Fibroblast of the conjunctiva (primary cell): Measurements from ENCODE around the gene PLXNB2.

Source experiments
- DNase-seq: peaks from one replicate; pipeline ENCODE4 v3.0.0-alpha.2; 2010; ENCODE audit warnings: low read depth

Gene PLXNB2

DNA sequence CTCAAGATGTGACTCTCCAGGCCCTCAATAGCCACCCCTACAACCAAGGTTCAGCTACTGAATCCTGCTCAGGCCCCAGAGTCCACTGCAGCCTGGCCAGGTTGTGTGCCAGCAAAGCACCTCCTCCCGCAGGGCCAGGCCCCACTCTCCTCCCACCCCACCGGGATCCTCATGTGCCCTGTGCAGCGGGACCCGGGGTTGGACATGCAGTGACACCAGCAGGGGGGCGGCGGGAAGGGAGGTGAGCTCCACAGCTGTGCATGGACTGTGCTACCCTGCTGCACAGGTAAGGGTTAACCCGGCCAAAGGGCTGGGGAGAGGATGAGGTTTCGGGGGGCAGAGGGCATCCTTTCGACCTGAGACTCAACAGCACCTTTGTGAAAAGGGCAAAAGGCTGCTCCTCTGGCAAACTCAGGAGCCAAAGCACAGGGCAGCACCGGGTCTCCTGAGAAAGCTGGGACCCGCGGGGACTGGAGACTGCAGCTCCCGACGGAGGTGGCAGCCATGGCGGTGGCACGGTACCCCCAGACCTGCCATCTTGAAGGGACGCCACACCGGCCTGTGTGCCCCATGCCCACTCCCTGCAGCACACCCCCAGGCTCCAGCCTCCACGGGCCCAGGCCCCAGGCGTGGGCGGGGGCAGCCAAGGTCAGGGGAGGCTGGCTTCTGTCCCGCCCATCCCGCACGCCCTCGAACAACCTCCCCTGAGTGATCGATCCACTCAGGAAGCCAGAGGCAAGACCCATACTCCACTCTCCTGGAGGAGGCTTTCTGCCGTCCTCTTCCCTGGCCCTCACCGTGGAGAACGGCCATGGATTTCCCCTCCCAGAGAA, 10.6 kb downstream of the PLXNB2 start:
- no peak for DNase-seq

DNA sequence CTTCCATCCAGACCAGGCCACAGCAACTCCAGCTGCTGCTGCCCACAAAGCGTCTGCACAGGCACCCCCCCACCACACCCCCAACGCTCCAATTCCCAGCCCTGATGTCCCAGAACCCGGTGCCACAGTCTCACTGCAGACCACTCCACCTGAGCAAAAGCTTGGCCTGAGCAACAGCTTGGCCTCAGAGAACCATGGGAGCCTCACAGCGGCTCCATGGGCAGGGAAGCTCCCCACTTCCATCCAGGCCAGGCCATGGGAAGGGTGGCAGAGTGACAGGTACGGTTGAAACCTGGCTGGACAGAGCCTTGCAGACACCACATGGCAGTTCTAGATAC, 13.2 kb downstream of the PLXNB2 start:
- DNase-seq: no peak

DNA sequence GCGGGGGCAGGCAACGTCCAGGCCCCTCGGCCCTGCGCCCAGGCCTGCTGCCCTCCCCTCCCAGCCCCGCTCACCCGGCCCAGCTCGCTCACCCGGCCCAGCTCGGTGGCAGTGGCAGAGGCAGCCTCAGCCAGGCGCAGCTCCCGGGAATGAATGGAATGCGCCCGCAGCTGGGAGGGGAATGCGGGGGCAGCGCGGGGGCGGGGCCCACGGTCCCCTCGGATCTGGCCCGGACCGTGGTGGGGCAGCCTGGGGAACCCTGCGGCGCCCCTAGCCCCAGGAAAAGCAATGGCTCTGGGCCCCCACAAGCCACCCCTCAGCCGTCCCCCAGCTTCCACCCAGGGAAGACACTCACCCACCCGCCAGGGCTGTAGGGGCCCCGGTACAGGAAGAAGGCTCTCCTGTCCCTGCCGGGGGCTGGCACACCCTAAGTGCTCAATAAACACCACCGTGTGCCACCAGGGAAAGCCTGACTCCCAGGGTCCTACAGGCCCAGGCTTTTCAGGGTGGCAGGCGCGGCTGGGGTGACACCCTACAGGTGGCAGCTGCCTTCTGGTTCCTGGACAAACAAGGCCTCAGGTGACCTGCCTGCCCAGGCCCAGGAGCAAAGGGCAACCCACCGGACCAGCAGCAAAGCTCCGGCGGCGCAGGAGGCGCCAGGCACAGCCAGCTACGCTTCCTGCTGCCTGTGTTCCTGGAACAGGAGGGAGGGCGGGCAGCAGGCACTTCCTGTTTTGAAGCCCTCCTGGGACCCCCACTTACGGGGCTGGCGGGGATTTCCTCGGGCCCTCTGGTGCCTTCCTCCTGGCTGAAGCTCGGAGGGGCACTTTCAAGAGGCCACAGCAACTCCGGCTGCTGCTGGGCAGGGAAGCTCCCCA, 13.8 kb downstream of the PLXNB2 start:
- no peak for DNase-seq

DNA sequence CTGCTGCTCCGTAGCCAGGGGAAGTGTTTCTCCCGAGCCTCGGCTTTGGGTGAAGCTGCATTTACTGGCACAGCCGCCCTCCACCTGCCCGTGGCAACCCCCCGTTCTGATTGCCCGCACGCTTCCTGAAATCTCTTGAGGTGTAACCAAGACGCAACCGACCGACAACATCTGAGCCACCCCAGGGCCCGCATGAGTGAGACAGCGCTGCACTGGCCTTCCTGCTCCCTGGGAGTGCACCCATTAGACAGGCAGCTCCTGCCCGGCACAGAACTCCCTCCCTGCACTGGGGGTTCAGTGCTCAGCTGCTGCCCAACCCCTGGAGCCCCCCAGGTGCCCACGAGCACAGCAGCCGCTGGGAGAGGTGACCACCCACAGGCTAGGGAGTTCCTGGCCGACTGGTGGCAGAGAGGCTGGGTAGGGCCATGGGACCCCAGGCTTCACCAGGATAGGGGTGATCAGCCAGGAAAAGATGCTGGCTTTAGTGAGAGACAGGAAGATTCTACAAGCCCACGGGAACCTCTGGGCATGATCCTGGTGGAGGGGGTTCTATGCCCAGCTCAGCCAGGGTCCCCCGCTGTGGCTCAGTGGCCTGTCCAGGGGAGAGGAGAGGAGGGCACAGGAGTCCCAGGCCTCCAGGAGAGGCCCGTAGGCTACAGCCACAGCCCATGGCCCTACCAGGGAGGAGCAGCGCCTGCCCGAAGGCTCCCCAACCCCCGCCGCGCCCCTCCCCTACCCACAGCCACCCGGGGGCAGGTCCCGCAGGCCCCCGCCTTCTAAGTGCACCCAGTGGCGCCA, 14.6 kb downstream of the PLXNB2 start:
- DNase-seq: no peak

DNA sequence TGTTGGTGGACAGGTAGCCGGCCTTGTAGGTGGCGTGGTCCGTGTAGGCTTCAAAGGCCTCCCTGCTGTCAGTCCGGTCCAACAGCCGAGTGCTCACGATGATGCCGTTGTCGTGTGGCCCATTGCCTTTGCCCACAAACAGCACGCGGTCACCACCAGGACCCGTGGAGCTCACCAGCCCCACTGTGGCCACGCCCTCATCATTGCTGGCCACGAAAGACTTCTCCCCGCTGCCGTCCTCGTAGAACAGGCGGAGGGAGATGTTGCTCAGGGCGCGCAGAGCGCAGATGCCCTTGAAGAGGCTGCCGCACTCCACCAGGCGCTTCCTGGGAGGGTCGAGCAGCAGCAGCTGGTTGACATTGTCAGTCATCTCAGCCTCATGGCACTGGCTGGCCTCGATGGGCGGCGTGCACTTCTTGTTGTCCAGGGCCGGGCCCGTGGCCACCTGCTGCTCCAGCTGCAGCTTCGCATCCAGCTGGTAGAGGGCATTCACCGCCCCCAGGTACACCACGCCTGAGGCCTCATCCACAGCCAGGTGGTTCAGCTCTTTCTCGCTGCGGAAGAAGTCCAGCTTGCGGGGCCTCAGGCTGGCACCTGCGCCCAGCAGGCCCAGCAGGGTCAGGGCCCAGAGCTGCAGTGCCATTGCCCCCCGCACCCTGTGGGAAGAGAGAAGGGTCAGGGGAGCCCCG, 17.4 kb downstream of the PLXNB2 start:
- no peak for DNase-seq

DNA sequence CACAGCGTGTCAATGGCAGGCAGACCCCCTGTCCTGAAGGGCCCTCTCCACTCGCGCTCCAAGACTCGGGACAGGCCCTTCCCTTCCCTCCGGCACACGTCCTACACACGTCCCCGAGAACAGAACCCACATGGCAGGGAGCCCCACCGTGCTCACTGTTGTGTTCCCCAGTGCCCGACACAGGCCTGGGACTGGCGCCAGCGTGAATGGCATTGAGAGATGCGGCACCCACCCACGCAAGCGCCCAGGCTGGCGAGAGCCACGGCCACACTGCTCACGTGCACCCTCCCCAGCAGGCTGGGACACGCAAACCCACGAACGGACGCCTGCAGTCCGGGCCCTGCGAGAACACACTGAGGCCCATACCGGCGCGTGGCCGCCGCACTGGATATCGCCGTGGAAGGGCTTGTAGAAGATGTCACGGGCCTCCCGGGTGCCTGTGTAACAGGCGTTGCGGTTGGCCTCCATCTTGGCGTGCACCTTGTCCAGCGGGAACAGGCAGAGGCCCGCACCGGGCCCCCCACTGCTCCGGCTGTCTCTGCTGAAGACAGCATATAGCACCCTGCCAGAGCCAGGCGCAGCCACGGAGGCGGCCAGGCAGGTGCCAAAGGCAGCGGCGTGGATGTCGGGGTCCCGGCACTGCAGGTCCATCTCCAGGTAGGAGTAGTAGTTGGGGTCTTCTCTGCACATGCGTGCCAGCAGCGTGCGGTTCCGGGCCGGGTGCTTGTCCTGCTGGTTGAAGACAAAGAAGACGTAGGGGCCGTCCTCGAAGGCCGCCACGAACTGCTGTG, 18.1 kb downstream of the PLXNB2 start:
- DNase-seq: no peak

DNA sequence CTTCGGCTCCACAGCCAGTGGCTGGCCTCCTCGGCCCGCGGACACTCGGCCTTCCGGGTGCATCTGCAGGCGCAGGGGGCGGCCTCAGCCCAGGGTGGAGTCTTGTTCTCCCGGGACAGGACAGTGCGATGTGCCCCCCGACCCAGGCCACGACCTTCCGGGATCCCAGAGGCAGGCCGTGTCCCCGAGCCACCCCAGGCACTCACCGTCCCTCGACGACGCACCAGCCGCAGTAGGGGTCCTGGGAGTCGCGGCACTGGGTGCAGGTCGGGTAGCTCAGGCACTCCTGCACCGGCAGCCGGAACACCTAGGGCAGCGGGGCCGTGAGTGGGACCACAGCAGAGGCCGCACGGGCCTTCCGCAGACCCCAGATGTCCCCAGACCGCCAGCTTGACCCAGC, 19.7 kb downstream of the PLXNB2 start:
- DNase-seq: no peak

DNA sequence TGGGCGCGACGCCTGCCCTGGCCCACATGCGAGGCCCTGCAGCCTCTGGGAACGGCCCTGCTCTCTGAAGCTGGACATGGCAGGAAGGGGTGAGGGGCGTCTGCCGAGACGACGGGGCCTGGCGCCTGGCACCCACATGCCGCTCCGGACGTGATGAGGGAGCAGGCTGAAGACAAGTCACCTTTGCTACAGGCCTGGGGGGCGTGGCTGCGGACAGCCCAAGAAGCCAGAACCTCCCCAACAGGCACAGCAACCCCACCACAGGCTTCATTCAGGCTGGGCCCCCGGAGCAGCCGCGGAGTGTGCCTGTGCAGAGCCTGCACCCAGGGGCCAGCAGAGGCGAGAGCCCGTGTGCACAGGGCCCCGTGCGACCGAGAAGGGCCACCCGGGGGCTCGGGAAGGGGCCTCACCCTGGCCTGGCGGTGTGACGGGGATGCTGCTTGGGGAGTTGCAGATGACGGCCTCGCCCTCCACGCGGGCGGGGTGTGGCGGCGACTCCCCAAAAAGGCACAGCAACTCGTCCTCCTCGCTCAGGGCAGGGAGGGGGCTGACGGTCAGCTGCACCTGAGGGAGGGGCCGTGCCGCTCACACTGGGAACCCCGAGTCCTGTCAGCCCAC, 20.6 kb downstream of the PLXNB2 start:
- no peak for DNase-seq

DNA sequence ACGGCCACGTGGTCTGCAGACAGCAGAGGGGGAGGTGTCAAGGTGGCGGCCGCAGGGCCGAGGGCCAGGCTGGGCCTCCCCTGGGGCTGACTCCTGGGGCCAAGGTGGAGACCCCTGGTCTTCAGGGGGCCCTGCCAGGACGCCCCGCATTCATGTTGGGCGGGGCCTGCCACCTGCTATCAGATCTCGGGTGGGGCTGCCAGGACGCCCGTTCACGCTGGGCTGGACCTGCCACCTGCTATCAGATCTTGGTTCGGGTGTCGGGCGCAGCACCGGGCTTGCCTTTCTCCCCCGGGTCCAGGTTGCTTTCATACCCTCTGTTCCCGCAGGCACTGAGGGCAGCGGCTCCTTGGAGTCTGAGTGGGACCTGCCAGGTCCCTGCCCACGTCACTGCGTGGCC, 21.2 kb downstream of the PLXNB2 start:
- no peak for DNase-seq

DNA sequence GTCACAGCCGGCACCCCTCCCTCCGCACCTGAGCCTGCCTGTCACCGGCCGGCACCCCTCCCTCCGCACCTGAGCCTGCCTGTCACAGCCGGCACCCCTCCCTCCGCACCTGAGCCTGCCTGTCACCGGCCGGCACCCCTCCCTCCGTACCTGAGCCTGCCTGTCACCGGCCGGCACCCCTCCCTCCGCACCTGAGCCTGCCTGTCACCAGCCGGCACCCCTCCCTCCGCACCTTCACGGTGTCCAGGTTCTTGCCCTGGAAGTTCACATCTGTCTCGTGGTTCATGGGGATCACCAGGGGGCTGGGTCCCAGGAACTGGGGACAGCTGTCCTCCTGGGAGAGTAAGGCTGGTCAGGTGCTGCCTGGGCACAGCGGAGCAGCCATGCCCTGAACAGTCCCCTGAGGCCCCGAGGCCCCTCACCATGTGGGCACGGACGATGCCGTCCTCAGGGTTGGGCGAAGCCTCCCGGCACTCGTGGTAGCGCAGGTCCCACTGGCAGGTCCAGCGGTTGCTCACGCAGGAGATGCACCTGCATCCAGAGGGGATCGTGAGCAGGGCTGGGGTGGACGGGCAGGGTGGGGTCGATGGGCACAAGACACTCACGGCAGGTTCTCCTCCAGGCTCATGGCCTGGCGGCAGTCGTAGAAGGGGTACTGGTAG, 21.7 kb downstream of the PLXNB2 start:
- DNase-seq: no peak

DNA sequence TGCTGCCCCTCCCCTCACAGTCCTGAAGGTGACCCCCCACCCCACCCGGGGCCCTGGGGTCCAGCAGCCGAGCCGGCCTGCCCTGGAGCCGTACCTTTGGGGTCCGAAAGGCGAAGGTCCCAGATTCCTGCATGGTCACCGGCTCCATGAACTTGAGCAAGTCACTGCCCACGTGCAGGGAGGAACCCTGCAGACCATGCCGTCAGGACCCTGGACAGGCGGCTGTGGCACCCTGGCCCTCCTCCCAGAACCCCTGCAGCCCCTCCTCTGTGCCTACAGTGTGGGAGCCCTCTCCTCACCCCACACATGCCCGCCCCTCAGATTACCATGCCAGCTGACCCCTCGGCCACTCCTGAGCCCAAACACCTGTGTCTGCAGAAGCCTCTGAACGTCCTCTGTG, 23.0 kb downstream of the PLXNB2 start:
- no peak for DNase-seq

DNA sequence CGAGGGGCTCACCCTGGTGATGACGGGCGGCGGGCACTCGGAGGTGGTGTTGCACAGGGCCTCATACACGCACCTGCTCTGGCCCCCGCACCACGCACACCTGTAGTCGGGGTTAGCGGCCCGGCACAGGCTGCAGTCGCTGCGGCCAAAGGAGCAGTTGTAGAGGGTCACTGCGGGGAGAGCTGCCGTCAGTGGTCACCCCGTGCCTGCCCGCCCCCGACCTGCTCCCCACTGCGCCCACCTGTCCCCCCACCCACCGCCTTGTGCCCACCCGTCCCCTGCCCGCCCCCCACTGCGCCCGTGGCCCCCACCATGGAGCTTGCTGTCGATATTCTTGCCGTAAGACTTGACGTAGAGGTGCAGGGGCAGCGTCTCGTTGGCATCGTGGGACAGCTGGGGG, 23.6 kb downstream of the PLXNB2 start:
- no peak for DNase-seq

DNA sequence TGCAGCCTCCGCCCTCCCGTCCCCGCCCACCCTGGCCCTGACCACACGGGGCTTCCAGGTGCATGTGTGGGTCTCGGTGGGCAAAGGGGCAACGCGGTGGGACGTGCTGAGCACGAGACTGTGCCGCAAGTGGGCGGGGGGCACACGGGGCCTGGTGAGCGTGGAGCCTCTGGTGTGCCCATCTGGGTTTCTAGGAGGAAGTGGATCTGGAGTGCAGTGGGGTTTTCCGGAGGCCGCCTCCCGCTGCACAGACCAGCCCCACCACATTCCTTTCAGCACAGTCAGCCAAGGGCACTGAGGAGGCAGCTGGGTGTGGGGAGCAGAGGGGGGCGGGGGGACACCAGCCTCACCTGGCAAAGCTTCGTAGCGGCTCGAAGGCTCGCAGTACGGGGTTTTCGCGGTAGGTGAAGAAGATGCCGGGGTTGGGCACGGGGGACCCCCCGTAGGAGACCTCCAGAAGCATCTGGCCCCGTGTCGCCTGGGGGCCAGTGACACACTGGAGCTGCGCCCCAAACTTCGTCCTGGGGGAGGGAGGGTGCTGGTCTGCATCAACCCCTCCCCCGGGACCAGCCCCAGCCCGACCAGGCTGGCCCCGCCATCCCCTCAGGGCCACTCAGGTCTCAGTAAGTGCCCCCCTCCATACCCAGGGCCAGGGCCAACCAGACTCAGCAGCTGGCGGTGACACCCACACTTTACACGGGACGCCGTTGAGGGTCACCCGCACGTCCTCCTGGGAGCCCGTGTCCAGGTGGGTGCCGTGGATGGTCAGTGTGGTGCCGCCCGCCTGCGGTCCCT, 24.9 kb downstream of the PLXNB2 start:
- no peak for DNase-seq

DNA sequence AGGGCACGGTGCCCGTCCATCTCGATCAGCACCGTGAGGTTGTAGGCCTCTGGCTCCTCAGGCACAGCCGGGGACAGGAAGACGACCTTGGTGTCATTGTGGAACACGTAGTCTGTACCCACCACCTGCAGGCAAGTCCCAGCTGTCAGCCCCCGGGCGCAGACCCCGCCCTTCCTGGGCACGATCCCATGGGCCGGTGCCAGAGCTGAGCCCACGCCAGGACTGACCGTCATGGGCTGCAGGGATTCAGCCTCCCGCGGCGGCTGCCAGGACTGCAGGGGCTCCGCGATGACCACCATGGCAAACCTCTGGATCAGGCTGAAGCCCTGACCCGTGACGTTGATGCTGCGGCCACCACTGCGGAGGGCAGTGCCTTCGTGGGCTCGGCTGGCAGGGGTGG, 25.5 kb downstream of the PLXNB2 start:
- no peak for DNase-seq

DNA sequence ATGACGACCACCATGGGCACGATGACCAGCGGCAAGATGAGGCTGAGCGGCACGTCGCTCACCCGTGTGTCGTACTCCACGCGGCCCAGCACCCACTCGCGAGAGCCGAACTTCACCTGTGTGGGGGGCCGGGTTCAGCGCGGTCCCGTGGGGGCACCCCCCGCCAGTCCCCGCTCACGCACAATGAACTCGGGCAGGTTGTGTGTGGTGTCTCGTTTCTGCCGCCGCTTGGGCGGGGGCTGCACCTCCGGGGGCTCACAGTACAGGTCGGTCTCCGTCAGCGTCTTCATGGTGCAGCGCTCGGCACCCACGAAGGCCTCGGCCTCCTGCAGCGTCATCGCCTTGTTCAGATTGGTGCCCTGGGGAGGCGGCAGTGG, 26.1 kb downstream of the PLXNB2 start:
- no peak for DNase-seq

DNA sequence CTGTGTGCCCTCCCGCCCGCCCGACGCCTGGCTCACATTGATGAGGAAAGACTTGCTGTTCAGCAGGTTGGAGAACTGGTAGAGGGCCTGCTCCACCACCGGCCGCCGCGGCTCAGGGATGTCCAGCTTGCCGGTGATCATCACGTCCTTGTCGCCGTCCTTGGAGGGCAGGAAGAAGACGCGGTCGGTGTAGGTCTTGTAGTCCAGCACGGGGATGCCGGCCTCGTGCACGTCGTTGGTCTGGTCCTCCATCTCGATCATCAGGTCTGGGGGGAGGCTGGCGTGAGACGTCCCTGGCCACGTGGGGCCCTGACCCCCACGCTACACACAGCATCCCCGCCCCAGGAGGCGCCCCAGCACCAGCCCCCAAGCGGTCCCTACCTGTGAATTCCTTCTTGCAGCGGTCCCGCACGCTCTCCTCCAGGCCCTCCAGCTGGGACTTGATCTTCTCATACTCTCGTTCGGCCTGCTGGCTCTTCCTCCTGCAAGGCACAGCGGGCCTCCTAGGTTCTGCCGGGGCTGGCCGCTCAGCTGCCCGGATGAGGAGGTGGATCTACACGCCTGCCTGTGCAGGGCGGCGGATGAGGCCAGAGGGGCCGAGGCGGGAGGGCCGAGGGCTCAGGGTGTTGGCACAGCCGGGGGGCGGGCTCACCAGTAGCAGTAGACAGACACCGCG, 26.6 kb downstream of the PLXNB2 start:
- DNase-seq: no peak

DNA sequence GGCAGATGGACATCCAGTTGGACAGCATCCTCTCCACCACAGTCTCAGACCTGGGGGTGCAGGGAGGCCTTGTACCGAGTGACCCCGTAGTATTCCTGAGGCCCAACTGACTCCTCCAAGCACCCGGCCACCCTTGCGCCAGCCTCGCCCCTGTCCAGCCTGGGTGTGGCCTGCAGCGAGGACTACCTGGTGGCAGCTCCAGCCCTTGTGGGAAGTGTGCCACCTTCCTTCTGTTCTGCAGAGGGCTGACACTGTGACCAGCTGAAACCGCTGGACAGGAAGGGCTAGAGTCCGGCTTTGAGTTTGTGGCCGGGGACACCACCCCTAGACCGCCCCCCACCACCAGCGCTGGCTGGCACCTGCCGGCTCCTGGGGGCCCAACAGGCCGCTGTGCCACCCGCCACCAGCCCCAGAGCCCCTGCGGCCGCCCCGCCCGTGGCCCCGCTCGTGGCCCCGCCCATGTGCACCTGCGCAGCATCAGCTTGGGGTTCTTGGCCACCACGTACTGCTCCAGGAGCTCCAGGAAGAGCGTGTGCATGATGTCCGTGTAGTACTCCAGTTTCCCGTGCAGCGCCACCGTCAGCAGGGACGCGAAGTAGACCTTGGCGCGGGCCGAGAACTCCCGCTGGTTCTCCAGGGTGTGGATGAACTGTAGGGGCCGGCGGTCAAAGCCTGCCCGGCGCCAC, 27.3 kb downstream of the PLXNB2 start:
- DNase-seq: no peak

DNA sequence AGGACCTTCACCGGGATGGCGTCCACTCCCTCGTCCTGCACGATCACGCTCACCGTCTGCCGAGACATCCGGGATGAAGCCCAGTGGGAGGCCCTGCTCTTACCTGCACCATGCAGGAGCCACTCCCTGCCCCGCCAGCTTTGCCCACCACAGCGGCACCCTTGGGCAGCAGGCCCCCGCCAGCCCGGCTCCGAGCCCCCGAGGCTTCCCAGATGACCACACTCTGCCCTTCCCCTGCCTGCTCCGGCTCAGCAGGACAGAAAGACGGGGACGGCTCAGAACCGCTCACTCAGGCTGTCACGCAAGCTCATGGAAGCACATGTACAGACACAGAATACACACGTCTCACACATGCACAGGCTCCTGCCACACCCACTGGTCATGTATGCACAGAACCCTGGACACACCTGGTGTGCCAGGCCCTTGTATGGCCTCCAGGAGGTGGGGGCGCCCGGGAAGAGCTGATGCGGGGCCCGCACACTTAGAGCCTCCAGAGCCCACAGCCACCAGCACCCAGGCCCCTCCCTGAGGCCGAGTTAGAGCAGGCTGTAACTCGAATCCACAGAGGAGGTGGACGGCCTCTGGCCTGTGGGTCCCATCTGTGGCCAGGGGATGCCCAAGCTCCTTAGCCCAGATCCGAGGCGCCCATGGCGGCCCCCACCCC, 28.4 kb downstream of the PLXNB2 start:
- DNase-seq: no peak
